GM18505 (cell line): ENCODE measurements around the gene MAP3K20.
"Not testable (repeated sequence)": the region's sequence is repeated elsewhere in the genome, so short reads cannot be mapped to it uniquely, and the experiment has no call there.

Experiments used
- ATAC-seq: cut with Tn5 transposase; IDR thresholded peaks from one replicate; pipeline ENCODE4 v1.9.1; 2021; ENCODE audit not compliant: unreplicated experiment
- POLR2A ChIP-seq: IDR thresholded peaks from 4 replicates; pipeline ENCODE4 v1.6.1; 2011; ENCODE audit warnings: borderline replicate concordance; ENCODE audit not compliant: insufficient read depth, insufficient read length; ENCODE audit errors: extremely low read depth

MAP3K20 gene

GRCh38 chr2:173107629-173108022 is 32.0 kb downstream of the MAP3K20 start:
- no peak for ATAC-seq
- no peak for TF ChIP-seq POLR2A

- ATAC-seq: no peak
- no peak for TF ChIP-seq POLR2A
These were observed 33.9 kb downstream of the MAP3K20 start for GRCh38 chr2:173109253-173110188.

GRCh38 chr2:173117678-173118077 is 42.0 kb downstream of the MAP3K20 start:
- no peak for TF ChIP-seq POLR2A
- no peak for ATAC-seq

- no peak for TF ChIP-seq POLR2A
- ATAC-seq: no peak
These were observed 42.7 kb downstream of the MAP3K20 start for GRCh38 chr2:173118395-173118794.

- no peak for ATAC-seq
- no peak for TF ChIP-seq POLR2A
These were observed 43.6 kb downstream of the MAP3K20 start for GRCh38 chr2:173119069-173119807.

GRCh38 chr2:173119944-173120343 is 44.3 kb downstream of the MAP3K20 start:
- no peak for ATAC-seq
- TF ChIP-seq POLR2A: no peak

- TF ChIP-seq POLR2A: no peak
- no peak for ATAC-seq
These were observed 47.3 kb downstream of the MAP3K20 start for GRCh38 chr2:173122936-173123335.

- TF ChIP-seq POLR2A: no peak
- no peak for ATAC-seq
These were observed 48.8 kb downstream of the MAP3K20 start for GRCh38 chr2:173124441-173124840.

GRCh38 chr2:173126819-173127218 is 51.2 kb downstream of the MAP3K20 start:
- no peak for TF ChIP-seq POLR2A

GRCh38 chr2:173128132-173128531 is 52.5 kb downstream of the MAP3K20 start:
- ATAC-seq: not testable (repeated sequence)

More at GRCh38 chr2:173126819-173127218, 51.2 kb downstream of the MAP3K20 start:
- ATAC-seq: no peak

- no peak for TF ChIP-seq POLR2A
- ATAC-seq: no peak
These were observed 55.1 kb downstream of the MAP3K20 start for GRCh38 chr2:173130496-173131465.

GRCh38 chr2:173132531-173132930 is 56.9 kb downstream of the MAP3K20 start:
- TF ChIP-seq POLR2A: no peak
- no peak for ATAC-seq

- TF ChIP-seq POLR2A: no peak
These were observed 59.1 kb downstream of the MAP3K20 start for GRCh38 chr2:173134703-173135102.

More at GRCh38 chr2:173134703-173135102, 59.1 kb downstream of the MAP3K20 start:
- no peak for ATAC-seq
